ENCODE data around the gene METTL21C.

METTL21C gene

DNA sequence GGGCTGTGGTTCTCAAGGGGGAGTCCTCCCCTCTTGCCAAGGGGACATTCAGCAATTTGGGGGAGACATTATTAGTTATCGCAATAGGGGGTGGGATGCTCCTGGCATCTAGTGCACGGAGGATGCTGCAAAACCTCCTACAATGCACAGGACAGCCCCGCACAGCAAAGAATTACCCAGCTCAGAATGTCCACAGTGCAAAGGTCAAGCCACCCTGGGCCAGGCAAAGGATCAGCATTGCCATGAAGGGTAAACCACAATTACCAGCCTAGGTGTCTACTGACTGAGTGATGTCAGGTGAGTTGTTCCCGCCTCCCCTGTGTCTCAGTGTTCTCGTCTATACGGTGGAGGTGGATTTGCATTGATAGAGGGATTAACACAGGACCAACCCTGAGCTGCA is 2.4 kb upstream of the METTL21C start:
- no peak for DNase-seq

DNA sequence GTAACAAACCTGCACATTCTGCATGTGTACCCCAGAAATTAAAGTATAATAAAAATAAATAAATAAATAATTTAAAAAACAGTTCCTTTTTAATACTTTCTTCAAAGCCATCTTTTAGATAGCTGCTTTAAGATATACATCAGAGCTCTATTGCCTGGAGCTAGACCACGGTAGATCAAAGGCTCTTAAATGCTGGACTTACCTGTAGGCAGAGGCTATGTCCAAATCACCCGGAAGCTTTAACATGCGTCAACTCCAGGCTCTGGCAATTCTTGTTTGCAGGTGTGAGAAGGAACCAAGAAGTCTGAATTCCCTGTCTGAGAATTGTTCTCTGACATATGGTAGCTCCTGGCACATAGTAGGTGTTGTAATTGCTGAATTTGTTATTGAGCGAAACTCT is 1.6 kb upstream of the METTL21C start:
- DNase-seq = no peak

DNA sequence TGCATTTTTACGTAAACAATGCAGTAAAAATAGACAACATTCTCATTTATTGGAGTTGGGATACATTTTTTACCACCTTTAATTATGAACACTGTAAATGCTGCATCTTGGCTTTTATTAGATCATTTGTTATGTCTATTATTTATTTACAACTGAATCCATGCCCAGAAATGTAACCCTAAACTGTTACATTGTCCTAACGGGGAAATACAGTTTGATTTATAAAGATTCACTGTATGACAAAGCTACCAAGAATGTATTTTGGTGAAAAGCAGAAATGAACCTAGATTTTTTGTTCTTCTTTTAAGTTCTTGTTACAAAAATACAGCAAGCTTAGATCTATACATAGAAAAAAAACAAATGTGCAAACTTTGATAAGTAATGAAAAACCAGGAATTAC is 1.1 kb downstream of the METTL21C start:
- DNase-seq = no peak

DNA sequence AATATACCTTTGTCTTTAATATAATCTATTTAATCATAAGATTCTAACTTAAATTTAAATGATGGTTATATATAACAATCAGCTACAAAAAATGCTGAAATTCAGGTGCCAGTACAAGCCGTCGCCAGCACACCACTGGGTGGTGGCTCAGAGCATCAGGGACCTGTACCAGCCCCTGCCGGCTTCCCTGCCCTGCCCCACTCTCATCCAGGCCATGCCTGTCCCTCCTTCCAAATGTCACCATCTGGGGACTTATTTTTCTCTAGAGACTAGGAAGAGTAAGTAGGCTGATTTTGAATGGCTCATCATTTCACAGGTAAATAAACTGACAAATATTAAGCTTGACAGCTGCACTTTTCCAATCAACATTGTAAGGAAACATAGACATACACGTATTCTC is 1.6 kb downstream of the METTL21C start:
- DNase-seq = no peak

DNA sequence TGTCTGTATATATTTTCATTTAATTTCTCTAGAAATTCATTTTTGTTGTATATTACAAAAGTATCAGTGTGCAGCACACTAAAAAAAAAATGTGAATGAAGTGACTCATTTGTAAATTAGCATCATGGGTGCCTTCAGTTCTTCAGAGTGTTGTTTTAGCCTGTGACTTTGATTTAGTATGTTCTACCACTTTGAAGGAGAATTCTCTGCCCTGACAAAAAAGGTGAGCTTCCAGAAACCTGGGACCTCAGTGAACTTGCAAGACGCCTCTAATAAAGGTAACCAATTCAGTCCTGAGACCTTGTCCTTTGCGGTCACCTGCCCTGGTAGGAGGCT is 2.4 kb downstream of the METTL21C start:
- no peak for DNase-seq

DNA sequence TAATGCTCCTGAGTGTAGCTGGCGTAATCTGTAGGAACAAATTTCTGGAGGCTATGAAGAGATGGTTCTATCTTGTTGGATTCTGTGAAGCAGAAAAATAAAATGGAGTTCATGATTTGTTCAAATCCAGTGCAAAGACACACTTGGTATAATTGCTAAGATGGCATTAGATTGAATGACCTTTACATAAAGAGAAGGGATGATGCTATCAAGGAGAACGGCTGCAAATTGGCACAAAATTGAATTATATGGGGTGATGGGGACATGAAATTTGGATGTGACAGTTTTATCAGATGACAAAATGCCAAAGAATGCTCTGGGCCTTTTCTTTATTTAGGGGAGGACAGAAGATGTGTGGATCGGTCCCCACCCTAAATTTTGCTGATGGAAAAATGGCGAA is 4.0 kb downstream of the METTL21C start:
- no peak for DNase-seq

DNA sequence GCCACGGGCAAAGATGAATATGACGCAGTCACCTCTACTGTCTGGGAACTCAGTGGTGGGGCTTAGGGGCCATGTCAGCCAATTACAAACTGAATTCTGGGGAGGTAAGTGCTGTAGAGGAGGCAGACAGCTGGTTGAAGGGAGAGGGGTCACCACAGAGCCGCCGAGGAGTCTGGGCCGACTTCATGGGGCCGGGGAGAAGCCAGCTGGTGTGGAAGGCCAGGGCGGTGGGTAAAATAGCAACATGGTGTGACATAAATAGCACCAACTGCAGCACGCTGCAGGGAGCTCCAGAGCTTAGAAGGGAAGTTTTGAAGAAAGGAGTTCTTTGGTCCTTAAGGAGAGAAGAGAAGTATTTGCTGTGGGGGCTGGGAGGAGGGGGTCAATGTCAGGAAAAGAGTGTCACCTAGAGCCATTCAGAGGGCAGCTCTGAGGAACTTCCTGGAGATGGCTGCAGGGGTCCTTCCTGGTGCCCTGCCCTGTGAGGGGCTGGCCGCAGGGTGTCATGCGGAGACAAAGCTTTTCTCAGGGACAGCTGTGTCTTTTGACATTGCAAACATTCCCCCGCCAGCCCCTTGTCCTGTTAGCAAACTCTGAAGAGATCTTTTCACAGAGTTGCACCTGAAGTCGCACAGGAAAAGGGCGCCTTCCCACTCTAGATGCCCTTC is 6.4 kb downstream of the METTL21C start:
- DNase-seq = no peak

DNA sequence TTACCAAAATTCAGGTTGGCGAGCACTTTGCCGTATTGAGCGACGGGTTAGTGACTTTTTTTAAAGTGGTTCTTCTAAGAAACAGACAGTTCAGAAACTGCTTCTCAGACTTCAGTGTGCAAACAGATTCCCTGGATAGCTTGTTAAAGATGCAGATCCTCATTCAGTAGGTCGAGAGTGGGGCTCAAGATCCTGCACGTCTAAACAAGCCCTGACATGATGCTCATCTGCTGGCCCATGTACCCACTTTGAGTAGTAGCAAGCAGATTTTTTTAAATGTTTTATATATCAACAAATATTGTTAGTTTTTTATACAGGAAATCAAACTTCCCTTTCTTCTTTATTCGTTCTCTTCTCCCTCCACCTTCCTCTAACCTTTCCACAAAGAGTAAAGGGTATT is 7.3 kb downstream of the METTL21C start:
- DNase-seq = no peak

DNA sequence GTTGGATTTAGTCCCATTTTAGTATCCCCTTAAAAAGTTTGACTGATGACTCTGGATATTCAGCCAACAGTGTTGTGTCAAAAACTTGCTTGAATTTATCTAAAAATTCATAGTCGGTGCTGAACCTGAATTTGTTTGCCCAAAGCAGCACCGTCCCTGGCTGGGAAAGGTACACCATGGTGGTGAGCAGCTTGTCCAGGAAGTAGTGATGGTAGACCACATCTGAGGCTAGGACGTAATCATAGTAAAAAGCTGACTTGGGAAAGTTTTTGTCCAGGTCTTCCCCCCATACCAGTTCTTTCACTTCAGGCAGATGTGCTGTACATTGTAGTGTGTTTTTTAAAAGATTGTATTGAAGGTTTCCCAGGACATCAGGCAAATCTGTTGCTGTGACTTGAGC is 8.8 kb downstream of the METTL21C start:
- DNase-seq = no peak

DNA sequence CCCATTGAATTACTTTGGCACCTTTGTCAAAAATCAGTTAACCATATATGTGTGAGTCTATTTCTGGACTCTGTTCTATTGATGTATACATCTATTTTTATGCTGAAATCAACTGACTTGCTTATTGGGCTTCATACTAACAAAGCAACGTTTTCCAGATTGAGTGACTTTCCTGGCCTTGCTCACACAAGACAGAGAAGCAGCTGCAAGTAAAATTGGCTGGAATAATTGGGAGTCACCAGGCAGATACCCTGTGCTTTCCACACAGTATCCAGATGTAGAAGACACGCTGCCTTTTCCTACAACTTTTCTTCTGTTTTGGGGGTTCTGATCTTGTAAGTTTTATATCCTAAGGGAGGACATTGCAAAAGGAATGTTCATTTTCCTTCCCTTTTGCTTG is 11.2 kb downstream of the METTL21C start:
- no peak for DNase-seq

DNA sequence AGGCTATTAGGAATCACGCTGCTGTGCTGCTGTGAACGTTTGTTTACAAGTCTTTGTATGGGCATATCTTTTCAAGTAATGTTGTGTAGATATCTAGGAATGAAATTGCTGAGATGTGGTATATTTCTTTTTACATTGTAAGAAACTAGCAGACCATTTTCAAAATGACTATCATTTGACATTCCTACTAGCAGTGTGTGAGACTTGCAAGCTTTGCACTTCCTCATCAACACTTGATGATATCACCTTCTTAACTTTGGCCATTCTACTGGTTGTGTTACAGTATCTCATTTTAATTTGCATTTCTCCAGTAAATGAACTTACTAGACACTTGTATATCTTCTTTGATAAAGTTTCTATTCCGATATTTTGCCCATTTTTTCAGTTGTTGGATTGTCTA is 12.1 kb downstream of the METTL21C start:
- no peak for DNase-seq

DNA sequence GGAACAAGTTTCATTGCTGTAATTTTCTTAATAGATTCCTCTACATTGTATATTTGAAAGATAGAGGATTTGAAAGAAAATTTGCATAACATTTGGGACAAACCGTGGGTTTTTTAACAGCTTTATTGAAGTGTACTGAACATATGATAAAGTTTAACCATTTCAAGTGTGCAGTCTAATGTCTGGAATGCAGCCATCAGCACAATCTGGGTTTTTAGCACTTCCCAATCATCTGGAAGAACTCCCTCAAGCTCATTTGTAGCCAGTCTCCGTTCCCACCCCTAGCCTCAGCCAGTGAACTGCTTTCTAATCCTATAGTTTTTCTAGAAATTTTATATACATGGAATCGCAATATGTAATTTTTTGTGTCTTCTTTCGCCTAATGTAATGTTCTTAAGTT is 12.6 kb downstream of the METTL21C start:
- DNase-seq = no peak

DNA sequence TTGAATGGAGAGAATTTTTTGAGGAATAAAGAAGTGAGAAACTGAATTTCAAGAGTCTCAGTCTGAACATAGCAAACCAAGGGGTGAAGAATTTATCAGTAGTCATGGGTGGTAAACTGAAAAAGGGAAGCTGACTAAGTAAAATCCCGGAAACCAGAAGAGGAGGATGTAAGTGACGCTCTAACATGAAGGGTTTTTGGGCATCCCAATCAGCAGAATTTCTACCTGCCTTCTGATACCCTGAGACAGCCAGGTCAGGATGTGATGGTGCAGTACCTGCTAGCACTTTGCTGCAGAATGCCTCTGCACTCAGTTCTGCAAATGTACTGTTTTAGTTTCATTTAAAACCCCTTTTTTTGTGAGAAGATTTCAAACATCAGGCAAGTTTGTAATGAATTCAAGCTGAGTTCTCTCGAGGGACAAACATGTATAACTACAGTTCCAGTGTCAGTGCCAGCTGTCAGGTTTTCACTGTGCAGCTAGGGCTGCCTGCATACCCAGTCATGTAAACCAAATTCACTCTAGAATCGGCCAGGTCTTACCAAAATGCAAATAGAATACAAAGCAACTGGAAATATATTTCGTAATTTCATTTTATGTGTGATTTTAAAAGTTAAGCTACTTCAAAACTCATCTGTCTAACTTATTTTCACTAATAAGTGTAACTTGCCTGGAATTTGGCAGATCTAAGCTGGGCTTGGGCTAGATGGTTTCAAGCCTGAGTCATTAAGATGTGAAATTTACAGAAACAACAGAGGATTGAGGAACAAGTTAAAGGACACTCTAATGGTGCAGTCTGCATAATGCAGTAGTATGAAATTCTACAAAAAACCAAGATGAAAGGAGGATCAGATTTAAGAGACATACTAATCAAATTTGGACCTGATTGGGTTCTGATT is 13.8 kb downstream of the METTL21C start:
- no peak for DNase-seq

DNA sequence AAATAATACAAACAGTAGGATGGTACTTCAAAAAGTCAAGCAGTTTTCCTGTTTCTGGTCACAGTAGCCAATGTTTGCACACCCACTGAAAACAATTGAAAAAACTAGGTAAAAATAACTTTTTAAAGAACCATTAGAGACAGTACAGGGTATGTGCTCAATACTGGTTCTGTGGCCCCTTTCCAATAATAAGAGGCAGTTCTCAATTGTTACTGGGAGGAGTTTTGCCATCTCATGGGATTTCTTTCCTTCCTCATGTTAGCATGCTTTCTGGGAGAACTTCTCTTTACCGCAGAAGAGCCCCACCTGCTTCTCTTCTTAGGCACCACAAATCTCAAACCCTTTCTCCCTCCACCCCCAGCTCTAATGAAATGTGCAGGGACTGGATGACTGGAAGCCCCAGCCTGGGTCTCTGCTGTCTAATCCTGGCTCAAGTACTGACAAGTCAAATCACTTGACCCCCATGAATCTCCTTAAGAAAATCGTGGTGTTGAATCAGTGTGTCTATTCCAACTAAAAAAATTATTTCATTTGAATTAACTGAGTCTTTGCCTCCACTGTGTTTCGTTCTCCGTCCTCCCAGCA is 14.6 kb downstream of the METTL21C start:
- no peak for DNase-seq

DNA sequence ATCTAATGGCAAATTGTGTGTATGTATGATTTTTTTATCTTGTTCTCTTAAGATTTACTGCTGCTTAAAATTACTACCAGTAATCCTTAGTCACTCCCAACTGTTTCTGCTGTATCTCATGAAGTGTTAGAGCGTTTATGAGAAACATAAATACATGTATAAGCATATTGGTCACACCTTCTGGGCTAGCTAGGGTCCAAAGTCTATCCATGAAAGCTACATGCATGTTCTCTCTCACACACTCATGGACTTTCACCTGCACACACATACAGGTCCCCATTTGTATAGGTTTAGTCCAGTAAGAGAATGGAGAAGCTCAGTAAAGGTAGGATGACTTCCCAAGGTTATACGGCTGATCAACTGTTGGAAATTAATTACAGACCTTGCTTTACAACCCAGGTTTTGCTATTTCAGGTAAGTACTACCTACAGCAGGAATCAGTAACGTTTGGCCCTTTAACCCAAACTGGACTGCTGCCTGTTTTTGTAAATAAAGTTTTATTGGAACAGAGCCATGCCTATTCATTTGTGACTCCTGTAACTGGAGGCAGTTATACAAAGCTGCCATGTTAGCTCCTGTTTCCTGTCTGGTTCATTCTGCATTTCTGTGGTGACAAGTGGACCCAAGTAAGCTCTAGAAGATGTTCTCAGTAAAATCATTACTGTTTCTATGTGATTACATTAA is 15.3 kb downstream of the METTL21C start:
- no peak for DNase-seq

DNA sequence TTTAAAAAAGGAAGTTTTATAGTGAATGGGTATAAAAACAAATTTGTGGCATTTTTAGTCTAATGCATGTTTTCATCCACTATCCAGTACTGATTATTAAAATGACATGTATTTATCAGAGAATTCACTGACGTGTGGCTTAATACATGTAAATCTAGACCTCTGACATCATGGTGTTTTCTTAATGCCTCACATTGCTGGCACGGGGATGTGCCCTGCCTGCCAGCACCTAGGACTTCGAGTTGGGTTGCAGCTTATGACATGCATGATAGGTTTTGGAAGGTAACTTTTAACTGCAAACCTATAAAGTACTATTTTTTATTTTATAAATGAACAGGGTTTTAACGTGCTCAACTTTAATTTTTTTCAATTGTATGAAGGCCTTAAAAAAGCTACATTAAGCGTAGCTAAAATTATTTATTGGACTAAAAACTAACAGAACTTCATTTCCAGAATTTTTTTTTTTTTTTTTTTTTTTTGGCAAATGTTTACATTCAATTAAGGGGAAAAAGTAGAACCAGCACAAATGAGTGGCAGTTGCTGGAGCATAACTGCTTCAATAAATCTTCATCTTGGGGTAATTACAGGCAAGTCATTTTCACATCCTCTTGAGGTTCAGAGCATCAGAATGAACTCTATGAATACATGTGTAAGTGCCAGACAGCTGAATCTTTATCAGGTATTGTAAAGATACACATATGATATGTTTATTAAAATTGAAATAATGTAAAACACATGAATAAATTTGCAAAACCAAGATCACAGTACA is 16.3 kb downstream of the METTL21C start:
- DNase-seq = no peak

DNA sequence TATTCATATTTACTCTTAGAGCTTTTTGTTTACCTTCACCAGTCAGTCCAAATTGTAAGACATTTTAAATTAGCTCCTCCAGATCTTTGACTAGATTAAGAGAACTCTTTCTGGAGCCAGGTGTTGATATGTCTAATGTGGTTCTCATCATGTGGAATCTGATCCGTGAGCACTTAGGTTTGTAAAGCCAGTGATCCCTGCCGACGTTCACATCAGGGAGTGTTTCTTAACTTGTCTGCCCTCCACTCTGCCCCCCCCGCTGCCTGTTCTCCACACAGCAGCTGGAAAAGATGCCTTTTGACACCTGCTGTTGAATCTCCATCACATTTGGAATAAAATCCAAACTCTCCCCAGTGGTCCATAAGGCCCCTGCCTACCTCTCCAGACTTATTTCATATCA is 17.7 kb downstream of the METTL21C start:
- DNase-seq = no peak

DNA sequence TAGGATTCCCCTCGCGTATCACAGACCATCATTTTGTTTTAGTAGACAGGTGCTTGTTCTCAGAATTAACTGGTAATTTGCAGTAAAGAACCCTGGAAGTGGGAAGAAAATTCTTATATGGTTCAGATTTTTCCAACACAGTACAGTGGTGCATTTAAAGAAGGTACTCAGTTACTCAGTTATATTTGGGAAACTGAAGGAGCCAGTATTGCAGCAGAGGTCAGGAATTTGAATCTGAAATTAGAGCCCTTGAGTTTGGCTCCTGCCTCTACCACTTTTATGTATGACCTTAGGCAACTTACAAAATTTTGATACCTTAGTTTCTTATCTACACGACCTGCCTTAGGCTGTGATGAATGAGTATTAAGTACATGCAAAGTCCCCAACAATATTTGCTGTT is 19.7 kb downstream of the METTL21C start:
- DNase-seq = no peak

DNA sequence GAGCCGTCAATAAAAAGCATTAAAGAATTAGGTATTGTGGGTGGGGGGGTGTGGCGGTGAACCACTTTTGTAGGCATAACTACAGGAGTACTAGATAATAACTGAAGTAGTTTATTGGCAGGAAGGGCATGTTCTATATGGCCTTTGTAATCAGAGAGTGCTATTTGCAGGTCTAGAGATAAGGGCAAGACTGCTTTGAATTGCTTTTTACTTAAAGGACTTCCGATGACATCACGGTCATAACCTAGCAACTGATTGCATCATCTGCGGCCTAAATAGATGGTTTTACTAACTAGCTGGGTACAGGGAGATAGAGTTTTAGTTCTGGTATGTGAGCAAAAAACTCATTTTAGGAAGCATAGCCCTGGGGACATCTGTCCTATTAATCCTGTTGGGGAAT is 24.7 kb downstream of the METTL21C start:
- DNase-seq = no peak

DNA sequence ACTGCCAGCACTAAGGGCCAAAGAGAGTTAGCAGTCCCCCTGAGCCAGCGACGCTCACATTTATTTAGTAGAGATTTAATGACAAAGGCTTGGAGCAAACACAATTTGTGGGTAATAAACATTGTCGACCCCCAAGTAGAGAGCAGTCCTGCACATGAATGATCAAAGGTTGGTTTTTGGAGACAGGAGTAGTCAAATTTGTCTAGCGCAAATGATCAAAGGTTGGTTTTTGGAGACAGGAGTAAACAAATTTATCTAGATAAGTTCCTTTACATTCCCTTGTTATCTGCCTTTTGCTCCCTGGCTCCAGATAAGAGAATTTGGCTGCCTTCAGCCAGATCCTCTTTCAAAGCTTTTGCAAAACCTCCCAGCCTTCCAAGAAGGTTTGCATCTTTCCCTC is 26.9 kb downstream of the METTL21C start:
- no peak for DNase-seq

DNA sequence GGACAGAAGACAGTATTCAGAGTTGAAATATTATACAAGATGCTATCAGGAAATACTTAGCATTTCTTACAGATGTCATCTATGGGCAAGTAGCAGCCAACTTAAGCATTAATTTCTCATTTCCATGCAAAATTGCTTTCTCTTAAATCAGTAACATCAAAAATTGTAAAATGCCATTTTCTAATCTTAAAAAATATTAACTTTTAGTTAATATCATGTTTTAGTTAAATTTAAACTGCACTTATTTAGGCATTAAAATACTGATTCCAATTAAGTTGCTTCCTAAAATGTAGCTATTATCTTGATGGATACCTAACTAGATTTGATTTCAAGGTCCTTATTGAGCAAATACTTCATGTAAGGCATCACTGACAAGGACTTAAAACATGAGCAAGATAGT is 27.8 kb downstream of the METTL21C start:
- no peak for DNase-seq

DNA sequence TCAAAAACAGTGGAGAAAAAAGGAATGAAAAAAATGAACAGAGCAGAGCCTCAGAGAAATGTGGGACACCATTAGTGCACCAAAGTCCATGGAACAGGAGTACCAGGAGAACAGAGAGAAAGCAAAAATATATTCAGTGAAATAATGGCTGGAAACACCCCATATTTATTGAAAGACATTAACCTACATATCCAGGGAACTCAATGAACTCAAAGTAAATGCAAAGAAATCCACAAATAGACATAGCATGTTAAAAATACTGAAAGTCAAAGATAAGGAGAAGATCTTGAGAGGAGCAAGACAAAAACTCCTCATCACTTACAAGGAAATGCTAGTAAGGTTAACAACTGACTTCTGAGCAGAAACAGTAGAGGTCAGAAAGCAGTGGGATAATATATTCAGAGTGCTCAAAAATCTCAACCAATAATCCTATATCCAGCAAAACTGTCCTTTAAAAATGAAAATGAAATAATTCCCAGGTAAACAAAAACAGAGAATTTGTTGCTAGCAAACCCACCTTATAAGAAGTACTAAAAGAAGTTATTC is 35.6 kb downstream of the METTL21C start:
- no peak for DNase-seq

DNA sequence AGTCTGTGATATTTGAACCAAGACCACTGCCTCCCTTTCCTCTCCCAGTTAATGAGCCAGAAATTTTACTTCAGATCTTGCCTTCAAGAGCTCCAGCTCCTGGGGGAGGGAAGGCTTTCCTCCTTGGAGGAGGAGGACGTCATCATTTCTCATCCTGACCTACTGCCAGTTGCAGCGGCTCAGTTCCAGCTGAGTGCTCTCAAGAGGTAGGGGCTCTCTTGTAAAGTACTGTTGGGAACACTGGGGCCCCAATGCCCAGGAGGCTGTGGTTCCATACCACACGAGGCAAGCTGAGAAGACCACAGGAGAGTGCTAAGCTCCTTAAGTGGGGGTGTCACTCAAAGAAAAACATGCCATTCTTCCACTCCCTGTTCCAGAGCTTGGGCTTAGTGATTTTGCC is 36.2 kb downstream of the METTL21C start:
- no peak for DNase-seq
